GM06990 (cell line): ENCODE results near the gene TM9SF4.

Experiments
- DNase-seq: peaks from one replicate; pipeline ENCODE4 v3.0.0-alpha.2; 2011; ENCODE audit not compliant: insufficient read length; ENCODE audit errors: extremely low read depth
- H3K27me3 ChIP-seq: replicated peaks from 2 replicates; pipeline ENCODE4 v1.6.0; 2011; ENCODE audit warnings: low read length; ENCODE audit not compliant: control insufficient read depth, insufficient read depth
- H3K36me3 ChIP-seq: 2 replicates; pipeline ENCODE4 v1.5.1; 2011; ENCODE audit warnings: low read length; ENCODE audit not compliant: control insufficient read depth, insufficient read depth
- H3K4me3 ChIP-seq: replicated peaks from 2 replicates; pipeline ENCODE4 v1.5.1; 2011; ENCODE audit warnings: low read depth, mild to moderate bottlenecking, control low read depth, low read length
- CTCF ChIP-seq: IDR thresholded peaks from 2 replicates; pipeline ENCODE4 v1.5.1; 2011; ENCODE audit warnings: low read length, control low read depth, mild to moderate bottlenecking, inconsistent platforms; ENCODE audit not compliant: insufficient read depth, poor library complexity, severe bottlenecking

TM9SF4 gene

GRCh38 chr20:32072168-32072750 is 37.3 kb upstream of the TM9SF4 start:
- DNase-seq = no peak
- Histone ChIP-seq H3K27me3 (no peaks in the 10 kb centered on the region), H3K36me3 (no peaks in the 10 kb centered on the region), H3K4me3 (no peak overlapping the region)
- TF ChIP-seq CTCF = no peak

- Histone ChIP-seq H3K27me3 (no peaks in the 10 kb centered on the region), H3K36me3 (no peaks in the 10 kb centered on the region), H3K4me3 (no peak overlapping the region)
- no peak for DNase-seq
- TF ChIP-seq CTCF = no peak
Observed at GRCh38 chr20:32075534-32075933, 34.0 kb upstream of the TM9SF4 start.

GRCh38 chr20:32077190-32077589 is 32.3 kb upstream of the TM9SF4 start:
- no peak for TF ChIP-seq CTCF
- no peaks in the 10 kb centered on the region for H3K27me3 ChIP-seq
- H3K4me3 ChIP-seq = no peak overlapping the region
- DNase-seq = no peak
- H3K36me3 ChIP-seq = no peaks in the 10 kb centered on the region

GRCh38 chr20:32078322-32078721 is 31.2 kb upstream of the TM9SF4 start:
- no peak for DNase-seq
- no peak for TF ChIP-seq CTCF
- no peaks in the 10 kb centered on the region for H3K27me3 ChIP-seq
- no peak overlapping the region for H3K4me3 ChIP-seq
- H3K36me3 ChIP-seq = no peaks in the 10 kb centered on the region

GRCh38 chr20:32078791-32079190 is 30.7 kb upstream of the TM9SF4 start:
- no peak for DNase-seq
- H3K27me3 ChIP-seq = no peaks in the 10 kb centered on the region

More at GRCh38 chr20:32078791-32079190, 30.7 kb upstream of the TM9SF4 start:
- no peaks in the 10 kb centered on the region for H3K36me3 ChIP-seq
- H3K4me3 ChIP-seq = no peak overlapping the region
- TF ChIP-seq CTCF = no peak
